ENCODE measurements around the gene ENOPH1.

Gene ENOPH1

DNA sequence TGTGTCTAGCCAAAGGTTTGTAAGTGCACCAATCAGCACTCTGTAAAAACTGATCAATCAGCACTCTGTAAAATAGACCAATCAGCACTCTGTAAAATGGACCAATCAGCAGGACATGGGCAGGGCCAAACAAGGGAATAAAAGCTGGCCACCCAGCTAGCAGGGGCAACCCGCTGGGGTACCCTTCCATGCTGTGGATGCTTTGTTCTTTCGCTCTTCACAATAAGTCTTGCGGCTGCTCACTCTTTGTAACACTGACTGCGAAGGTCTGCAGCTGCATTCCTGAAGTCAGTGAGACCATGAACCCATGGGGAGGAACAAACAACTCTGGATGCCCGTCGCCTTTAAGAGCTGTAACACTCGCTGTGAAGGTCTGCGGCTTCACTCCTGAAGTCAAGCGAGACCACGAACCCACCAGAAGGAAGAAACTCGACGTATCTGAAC, 14.4 kb upstream of the ENOPH1 start:
- no peak for DNase-seq (ENCODE audit: low read depth in 1 of 2, low spot score in 1 of 2)
- TF ChIP-seq POLR2AphosphoS5 (IDR thresholded peaks at IDR 0.05; ENCODE audit: low read depth), result no peak
- no peak for TF ChIP-seq GABPA (IDR thresholded peaks at IDR 0.05; ENCODE audit: low read depth)
- Histone ChIP-seq H3K27ac (replicated peaks) (no peak overlapping the region), H3K4me3 (replicated peaks; ENCODE audit: insufficient read depth, low read length) (no peak overlapping the region), H3K27me3 (ENCODE audit: insufficient read depth, poor library complexity, severe bottlenecking) (no peaks in the 10 kb centered on the region)

DNA sequence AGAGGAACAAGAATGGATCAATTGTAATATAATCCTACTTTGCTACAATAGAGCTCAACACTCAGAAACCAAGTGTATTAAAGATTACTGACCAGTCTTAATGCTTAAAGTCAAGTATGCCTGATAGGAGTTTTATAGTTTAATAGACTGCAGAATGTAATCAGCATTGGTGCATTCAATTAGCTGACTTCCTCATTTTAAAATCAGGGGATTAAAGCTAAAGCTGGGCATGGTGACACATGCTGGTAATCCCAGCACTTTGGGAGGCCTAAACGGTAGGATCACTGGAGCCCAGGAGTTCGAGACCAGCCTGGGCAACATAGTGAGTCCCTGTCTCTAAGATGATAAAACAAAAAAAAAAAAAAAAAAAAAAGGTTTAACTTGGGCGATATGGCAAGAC, 10.9 kb upstream of the ENOPH1 start:
- H3K27ac ChIP-seq (replicated peaks), result no peak overlapping the region
- H3K27me3 ChIP-seq (ENCODE audit: insufficient read depth, poor library complexity, severe bottlenecking), result no peaks in the 10 kb centered on the region
- no peak overlapping the region for H3K4me3 ChIP-seq (replicated peaks; ENCODE audit: insufficient read depth, low read length)
- DNase-seq (ENCODE audit: low read depth in 1 of 2, low spot score in 1 of 2), result no peak
- TF ChIP-seq SPI1 (IDR thresholded peaks at IDR 0.05; ENCODE audit: borderline replicate concordance, low read depth) (peak; percentile 94), GABPA (IDR thresholded peaks at IDR 0.05; ENCODE audit: low read depth) (no peak)
- TF ChIP-seq, protein P1, sequence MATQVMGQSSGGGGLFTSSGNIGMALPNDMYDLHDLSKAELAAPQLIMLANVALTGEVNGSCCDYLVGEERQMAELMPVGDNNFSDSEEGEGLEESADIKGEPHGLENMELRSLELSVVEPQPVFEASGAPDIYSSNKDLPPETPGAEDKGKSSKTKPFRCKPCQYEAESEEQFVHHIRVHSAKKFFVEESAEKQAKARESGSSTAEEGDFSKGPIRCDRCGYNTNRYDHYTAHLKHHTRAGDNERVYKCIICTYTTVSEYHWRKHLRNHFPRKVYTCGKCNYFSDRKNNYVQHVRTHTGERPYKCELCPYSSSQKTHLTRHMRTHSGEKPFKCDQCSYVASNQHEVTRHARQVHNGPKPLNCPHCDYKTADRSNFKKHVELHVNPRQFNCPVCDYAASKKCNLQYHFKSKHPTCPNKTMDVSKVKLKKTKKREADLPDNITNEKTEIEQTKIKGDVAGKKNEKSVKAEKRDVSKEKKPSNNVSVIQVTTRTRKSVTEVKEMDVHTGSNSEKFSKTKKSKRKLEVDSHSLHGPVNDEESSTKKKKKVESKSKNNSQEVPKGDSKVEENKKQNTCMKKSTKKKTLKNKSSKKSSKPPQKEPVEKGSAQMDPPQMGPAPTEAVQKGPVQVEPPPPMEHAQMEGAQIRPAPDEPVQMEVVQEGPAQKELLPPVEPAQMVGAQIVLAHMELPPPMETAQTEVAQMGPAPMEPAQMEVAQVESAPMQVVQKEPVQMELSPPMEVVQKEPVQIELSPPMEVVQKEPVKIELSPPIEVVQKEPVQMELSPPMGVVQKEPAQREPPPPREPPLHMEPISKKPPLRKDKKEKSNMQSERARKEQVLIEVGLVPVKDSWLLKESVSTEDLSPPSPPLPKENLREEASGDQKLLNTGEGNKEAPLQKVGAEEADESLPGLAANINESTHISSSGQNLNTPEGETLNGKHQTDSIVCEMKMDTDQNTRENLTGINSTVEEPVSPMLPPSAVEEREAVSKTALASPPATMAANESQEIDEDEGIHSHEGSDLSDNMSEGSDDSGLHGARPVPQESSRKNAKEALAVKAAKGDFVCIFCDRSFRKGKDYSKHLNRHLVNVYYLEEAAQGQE (IDR thresholded peaks at IDR 0.05; ENCODE audit: insufficient replicate concordance, low read depth), result no peak

DNA sequence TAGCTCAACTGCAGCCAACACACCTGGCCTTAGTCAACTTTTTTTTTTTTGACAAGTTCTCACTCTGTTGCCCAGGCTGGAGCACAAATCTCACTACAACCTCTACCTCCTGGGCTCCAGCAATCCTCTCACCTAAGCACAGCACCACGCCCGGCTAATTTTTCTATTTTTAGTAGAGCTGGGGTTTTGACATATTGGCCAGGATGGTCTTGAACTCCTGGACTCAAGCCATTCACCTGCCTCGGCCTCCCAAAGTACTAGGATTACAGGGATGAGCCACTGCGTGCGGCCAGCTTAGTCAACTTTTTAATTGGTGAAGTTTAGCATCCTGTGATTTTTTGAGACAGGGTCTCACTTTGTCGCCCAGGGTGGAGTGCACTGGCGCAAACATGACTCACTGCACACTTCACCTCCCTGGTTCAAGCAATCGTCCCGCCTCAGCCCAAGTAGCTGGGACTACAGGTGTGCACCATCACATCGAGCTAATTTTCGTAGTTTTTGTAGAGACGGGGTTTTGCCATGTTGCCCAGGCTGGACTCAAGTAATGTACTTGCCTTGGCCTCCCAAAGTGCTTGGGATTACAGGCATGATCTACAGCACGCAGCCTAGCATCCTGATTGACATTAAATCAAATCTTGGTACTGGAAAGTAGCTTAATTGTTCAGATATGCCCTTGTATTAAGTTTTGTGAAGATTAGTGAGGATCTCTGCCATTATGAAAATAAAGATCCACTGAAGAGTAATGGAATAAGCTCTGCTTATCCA, 8.4 kb upstream of the ENOPH1 start:
- DNase-seq (ENCODE audit: low read depth in 1 of 2, low spot score in 1 of 2), result no peak
- Histone ChIP-seq H3K4me3 (replicated peaks; ENCODE audit: insufficient read depth, low read length) (no peak overlapping the region), H3K27ac (replicated peaks) (no peak overlapping the region), H3K27me3 (ENCODE audit: insufficient read depth, poor library complexity, severe bottlenecking) (no peaks in the 10 kb centered on the region)
- TF ChIP-seq GABPA (IDR thresholded peaks at IDR 0.05; ENCODE audit: low read depth) (no peak; the same call in 1 of the 2 replicates), POLR2AphosphoS5 (IDR thresholded peaks at IDR 0.05; ENCODE audit: low read depth) (peak; percentile 87)

GRCh38 chr4:82422616-82423015, 7.8 kb upstream of the ENOPH1 start:
- DNase-seq (ENCODE audit: low read depth in 1 of 2, low spot score in 1 of 2), result no peak
- TF ChIP-seq, protein P1 (IDR thresholded peaks at IDR 0.05; ENCODE audit: insufficient replicate concordance, low read depth), result no peak
- TF ChIP-seq GABPA (IDR thresholded peaks at IDR 0.05; ENCODE audit: low read depth) (no peak), SPI1 (IDR thresholded peaks at IDR 0.05; ENCODE audit: borderline replicate concordance, low read depth) (no peak), POLR2AphosphoS5 (IDR thresholded peaks at IDR 0.05; ENCODE audit: low read depth) (no peak; the same call in 1 of the 2 replicates)
- TF ChIP-seq, protein P2, sequence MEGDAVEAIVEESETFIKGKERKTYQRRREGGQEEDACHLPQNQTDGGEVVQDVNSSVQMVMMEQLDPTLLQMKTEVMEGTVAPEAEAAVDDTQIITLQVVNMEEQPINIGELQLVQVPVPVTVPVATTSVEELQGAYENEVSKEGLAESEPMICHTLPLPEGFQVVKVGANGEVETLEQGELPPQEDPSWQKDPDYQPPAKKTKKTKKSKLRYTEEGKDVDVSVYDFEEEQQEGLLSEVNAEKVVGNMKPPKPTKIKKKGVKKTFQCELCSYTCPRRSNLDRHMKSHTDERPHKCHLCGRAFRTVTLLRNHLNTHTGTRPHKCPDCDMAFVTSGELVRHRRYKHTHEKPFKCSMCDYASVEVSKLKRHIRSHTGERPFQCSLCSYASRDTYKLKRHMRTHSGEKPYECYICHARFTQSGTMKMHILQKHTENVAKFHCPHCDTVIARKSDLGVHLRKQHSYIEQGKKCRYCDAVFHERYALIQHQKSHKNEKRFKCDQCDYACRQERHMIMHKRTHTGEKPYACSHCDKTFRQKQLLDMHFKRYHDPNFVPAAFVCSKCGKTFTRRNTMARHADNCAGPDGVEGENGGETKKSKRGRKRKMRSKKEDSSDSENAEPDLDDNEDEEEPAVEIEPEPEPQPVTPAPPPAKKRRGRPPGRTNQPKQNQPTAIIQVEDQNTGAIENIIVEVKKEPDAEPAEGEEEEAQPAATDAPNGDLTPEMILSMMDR (IDR thresholded peaks at IDR 0.05; ENCODE audit: insufficient read depth, low read length), result no peak
- H3K4me3 ChIP-seq (replicated peaks; ENCODE audit: insufficient read depth, low read length), result no peak overlapping the region
- no peak overlapping the region for H3K27ac ChIP-seq (replicated peaks)
- H3K27me3 ChIP-seq (ENCODE audit: insufficient read depth, poor library complexity, severe bottlenecking), result no peaks in the 10 kb centered on the region

DNA sequence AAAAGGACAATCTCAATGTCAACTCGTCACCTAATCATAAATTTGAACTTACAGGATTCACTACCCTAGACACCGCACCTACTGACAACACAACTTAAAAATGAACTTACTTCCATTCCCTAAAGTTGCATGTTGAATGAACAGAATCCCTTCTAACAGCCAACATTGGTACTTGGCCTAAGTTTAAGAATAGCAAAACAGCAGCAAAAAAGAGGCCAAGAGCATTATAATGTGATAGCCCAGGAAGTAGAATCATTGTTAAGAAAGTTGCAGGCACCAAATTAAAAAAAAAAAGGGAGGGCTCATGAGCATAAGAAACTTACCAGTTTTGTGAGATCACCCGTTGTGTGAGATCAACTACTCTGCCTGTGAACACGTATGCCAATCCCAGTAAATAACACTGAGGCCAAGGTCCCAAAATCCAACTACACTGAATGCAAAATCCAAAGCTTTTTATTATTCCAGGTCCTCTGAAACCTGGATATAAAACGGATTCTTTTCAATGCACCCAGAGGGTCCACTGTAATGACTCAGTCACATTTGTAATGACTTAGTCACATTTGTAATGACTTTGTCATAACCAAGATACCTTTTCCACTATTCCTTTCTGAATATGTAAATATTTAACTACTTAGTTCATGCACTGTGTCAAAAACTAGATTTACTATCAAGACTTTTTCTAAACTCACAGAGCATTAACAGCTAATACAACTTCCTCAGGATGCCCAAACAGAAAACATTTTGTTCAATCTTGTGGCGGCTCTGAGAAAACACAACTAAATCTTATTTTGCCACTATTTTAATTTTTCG, 6.9 kb upstream of the ENOPH1 start:
- no peak overlapping the region for H3K27ac ChIP-seq (replicated peaks)
- H3K27me3 ChIP-seq (ENCODE audit: insufficient read depth, poor library complexity, severe bottlenecking), result no peaks in the 10 kb centered on the region
- no peak for DNase-seq (ENCODE audit: low read depth in 1 of 2, low spot score in 1 of 2)
- TF ChIP-seq GABPA (IDR thresholded peaks at IDR 0.05; ENCODE audit: low read depth), result no peak
- peak; percentile 76 for TF ChIP-seq POLR2AphosphoS5 (IDR thresholded peaks at IDR 0.05; ENCODE audit: low read depth)
- TF ChIP-seq, protein P1 (IDR thresholded peaks at IDR 0.05; ENCODE audit: insufficient replicate concordance, low read depth), result no peak
- no peak overlapping the region for H3K4me3 ChIP-seq (replicated peaks; ENCODE audit: insufficient read depth, low read length)

All from HL-60 (cell line).